ENCODE data around the gene CNR1. TPM values are rescaled to one million over a fixed set of nuclear protein-coding genes. Genes with fewer than 3 reads are reported as not detected.

The CNR1 gene
- total RNA-seq, 1 donor from 2014 or later, result 0.16 TPM

DNA sequence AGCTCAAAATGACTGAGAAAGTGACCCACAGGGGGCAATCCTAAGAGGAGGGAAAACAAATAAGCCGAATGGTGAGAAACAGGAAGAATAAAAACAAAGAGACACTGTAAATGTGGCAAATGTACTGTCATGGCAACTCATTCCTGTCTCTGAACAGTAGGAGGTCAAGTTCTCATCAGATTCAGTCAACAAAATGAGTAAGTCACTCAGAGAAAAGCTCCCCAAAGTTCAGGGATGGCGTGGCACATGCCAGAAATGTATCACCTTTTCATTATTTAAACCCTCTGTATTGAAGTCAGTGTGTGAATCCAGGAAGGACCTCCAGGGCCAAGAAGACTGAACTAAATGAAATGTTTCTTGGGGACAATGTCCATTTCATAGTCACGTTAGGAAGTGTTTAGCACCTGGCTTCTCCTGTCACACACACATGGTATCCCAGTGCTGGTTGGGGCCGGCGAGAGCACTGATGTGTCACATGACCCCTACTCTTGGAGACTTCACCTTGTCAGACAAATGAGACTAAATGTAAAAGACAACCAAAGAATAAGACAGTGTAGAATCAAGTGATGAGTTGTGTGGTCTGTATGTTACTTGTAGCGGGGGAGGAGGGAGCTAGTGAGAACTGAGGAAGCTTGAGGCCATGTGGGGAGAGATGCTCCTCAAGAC, 20.7 kb downstream of the CNR1 start:
- DNase-seq (ENCODE audit: missing footprints) (no peak), ATAC-seq (no peak)
- intact Hi-C loops (cut with DNase I), result no loop called here

GRCh38 chr6:88144637-88145297, 21.4 kb downstream of the CNR1 start:
- DNase-seq (ENCODE audit: missing footprints) (no peak), ATAC-seq (no peak)
- intact Hi-C loops (cut with DNase I), result no loop called here

DNA sequence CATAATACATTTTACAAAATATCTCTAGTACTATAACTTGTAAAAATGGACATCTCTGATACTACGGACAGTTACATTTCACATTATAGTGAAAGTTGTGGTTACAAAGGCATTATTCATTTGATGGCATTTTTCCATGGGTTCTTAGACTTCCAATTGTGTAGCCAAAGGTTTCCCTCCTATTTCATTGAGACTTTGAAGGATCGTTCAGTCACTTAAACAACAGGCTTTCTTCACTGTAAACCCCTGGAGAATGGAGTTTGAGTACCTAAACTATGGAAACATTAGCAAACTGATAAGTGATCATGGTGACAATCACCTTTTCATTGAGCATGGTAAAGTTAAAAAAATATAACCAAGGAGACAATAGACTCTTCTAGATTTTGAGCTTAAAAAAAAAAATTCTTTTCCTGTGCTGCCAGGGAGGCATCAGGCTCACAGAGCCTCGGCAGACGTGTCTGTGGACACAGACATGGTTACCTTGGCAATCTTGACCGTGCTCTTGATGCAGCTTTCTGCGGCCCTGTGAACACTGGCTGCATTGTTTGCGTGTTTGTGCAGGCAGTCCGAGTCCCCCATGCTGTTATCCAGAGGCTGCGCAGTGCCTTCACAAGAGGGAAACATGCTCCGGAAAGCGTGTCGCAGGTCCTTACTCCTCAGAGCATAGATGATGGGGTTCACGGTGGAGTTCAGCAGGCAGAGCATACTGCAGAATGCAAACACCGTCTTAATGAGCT, 22.6 kb downstream of the CNR1 start:
- ATAC-seq (no peak), DNase-seq (ENCODE audit: missing footprints) (no peak)
- intact Hi-C loops (cut with DNase I), result no loop called here

DNA sequence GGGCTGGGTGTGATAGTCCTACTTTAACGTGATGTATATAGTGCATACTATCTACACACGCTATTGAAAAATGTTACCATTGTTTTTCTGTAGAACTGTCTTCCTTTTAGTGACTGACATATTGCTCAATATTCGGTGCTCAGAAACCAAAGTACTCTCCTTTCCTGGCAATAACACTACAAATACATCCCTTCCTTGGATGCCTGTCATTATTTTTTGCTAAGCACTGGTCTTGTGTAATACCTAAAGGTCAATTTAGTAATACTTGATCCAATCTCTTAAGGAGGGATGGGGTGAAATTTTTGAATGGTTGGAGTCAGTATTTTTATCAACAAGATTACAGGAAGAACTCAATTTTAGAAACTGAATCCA, 23.9 kb downstream of the CNR1 start:
- no peak for ATAC-seq
- no peak for DNase-seq (ENCODE audit: missing footprints)
- intact Hi-C loops (cut with DNase I), result no loop called here

DNA sequence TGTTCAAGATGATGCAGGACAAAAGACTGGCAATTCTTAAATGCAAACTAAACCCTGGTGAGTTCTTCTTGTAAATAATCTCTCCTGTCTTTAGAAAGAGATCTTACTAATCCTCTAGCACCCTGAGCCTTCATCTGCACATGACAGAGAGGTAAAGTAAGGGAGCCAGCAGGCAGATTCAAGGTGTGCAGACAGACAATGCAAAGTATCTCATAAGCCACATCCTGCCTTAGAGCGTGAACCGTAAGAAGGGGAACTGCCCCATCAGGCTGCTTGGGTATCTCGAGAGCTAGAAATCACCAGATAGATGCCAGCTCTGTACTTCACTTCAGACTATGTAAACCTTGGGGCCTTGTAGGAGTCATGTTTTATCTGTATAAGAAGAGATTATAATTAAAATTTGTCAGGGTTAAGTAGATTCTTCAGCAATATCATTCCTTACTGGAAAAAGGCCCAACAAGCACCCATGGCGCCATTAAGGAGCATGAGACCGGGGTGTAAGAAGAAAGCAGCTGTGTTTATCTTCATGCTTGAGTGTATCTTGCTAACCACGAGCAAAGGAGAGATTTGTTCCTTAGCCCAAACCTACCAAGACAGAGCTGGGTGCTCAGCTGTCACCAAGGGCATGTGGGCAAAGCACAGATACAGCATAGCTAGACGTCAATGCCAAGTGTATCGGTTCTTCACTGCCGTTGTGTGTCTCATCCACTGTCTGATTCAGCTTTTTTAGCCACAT, 24.4 kb downstream of the CNR1 start:
- ATAC-seq (no peak), DNase-seq (ENCODE audit: missing footprints) (no peak)
- intact Hi-C loops (cut with DNase I), result no loop called here

DNA sequence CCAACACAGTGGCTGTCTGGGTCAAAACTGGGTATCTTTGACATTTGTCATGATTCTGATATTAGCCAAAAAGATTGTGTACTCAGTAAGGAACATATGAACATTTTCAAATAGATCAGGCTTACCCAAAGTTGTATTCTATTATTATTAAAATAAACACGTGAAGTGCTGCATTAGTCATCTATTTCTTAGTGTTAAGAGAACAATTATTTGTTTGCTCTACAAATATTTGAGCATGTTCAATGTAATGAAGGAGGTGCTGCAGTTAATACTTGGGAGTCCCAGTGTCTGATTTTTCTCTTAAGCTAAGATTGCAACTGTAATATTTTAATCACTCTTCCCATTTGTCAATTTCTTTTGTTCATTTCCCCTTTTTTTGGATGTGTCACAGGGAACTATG, 28.2 kb downstream of the CNR1 start:
- intact Hi-C loops (cut with DNase I), result no loop called here
- DNase-seq (ENCODE audit: missing footprints) (no peak), ATAC-seq (no peak)

- ATAC-seq, result no peak
- no peak for DNase-seq (ENCODE audit: missing footprints)
- intact Hi-C loops (cut with DNase I), result no loop called here
These were observed 30.5 kb downstream of the CNR1 start for GRCh38 chr6:88135578-88136114.

GRCh38 chr6:88134575-88134974, 31.6 kb downstream of the CNR1 start:
- DNase-seq (ENCODE audit: missing footprints), result no peak
- ATAC-seq, result no peak
- intact Hi-C loops (cut with DNase I), result no loop called here

- intact Hi-C loops (cut with DNase I), result no loop called here
- ATAC-seq (no peak), DNase-seq (ENCODE audit: missing footprints) (no peak)
These were observed 32.4 kb downstream of the CNR1 start for GRCh38 chr6:88133718-88134117.

DNA sequence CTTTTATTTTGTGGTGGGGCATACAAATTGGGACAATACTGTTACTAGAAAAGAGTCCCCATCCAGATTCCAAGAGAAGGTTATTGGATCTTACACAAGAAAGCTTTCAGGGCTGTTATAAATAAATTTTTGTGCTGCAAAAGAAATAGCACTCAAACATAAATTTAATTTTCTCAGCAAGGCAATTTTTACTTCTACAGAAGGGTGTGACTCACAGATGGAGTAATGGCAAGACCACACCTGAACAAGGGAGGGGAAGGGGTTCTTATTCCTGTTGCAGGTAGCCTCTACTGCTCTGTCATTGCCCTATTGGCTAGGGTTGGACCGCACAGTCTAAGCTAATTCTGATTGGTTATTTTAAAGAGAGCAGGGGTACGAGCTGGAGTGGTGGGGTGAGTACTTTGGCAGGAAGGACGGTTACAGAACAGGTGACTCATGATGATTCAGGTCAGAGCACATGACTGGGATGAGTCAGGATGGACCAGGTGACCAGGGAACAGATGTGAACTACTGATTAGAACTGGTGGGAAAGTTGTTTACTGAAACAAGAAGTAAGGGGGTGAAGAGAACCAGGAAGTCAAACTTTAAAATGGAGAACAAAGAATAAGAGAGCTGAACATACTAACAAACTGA, 41.1 kb downstream of the CNR1 start:
- no peak for DNase-seq (ENCODE audit: missing footprints)
- intact Hi-C loops (cut with DNase I), result no loop called here
- no peak for ATAC-seq

- ATAC-seq (no peak), DNase-seq (ENCODE audit: missing footprints) (no peak)
- intact Hi-C loops (cut with DNase I), result no loop called here
These were observed 45.5 kb downstream of the CNR1 start for GRCh38 chr6:88120635-88121034.

DNA sequence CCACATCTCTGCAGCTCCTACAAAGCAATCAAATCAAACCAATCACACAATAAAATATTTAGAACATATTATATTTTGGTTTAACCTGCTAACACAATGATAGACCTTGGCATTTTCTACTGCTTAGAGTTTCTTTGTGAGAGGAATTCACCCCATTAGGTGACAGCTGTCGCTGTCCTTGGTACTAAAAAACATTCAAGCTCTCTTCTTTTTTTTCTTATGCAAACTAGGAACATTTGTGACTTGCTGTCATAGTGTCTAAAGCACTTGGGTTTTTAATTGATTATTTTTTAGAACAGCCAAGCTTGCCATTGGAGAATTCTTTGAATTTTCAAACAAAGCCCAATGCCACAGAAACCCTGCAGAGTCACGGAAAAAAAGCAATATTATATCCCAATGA, 46.4 kb downstream of the CNR1 start:
- intact Hi-C loops (cut with DNase I), result no loop called here
- no peak for DNase-seq (ENCODE audit: missing footprints)
- ATAC-seq, result no peak

DNA sequence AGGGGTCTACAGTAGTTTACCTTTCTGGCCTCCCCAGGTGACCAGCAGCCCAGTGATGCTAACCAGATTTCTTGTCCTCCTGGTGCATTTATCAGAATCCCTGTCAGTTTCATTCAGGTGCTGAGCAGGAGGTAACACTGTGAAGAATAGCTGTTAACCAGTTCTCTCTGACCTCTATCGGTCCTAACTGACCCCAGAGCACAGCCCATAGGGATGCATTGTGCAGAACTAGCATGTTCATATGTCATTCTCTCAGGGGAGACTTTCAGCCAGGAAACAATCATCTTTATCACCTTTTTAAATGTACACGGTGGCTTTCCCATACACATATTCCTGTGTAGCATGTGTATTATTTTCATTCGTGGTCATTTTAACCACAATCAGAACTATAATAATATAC, 49.9 kb downstream of the CNR1 start:
- DNase-seq (ENCODE audit: missing footprints) (no peak), ATAC-seq (no peak)
- intact Hi-C loops (cut with DNase I), result no loop called here

GRCh38 chr6:88115307-88115706, 50.8 kb downstream of the CNR1 start:
- ATAC-seq (no peak), DNase-seq (ENCODE audit: missing footprints) (no peak)

GRCh38 chr6:88114838-88115237, 51.3 kb downstream of the CNR1 start:
- intact Hi-C loops (cut with DNase I), result no loop called here
- ATAC-seq (no peak), DNase-seq (ENCODE audit: missing footprints) (no peak)

More at GRCh38 chr6:88115307-88115706, 50.8 kb downstream of the CNR1 start:
- intact Hi-C loops (cut with DNase I), result no loop called here

GRCh38 chr6:88111991-88112390, 54.2 kb downstream of the CNR1 start:
- ATAC-seq (no peak), DNase-seq (ENCODE audit: missing footprints) (no peak)
- intact Hi-C loops (cut with DNase I), result no loop called here

GRCh38 chr6:88107241-88107640, 58.9 kb downstream of the CNR1 start:
- no peak for ATAC-seq
- intact Hi-C loops (cut with DNase I), result no loop called here

GRCh38 chr6:88105741-88106340, 60.3 kb downstream of the CNR1 start:
- DNase-seq (ENCODE audit: missing footprints), result no peak
- intact Hi-C loops (cut with DNase I), result no loop called here
- ATAC-seq, result no peak

More at GRCh38 chr6:88107241-88107640, 58.9 kb downstream of the CNR1 start:
- no peak for DNase-seq (ENCODE audit: missing footprints)

Data from Right ventricle myocardium inferior (tissue), 1 donor.